ENCODE results near the gene NEO1.
"Not testable (repeated sequence)": the region's sequence is repeated elsewhere in the genome, so short reads cannot be mapped to it uniquely, and the experiment has no call there.

Gene NEO1

DNA sequence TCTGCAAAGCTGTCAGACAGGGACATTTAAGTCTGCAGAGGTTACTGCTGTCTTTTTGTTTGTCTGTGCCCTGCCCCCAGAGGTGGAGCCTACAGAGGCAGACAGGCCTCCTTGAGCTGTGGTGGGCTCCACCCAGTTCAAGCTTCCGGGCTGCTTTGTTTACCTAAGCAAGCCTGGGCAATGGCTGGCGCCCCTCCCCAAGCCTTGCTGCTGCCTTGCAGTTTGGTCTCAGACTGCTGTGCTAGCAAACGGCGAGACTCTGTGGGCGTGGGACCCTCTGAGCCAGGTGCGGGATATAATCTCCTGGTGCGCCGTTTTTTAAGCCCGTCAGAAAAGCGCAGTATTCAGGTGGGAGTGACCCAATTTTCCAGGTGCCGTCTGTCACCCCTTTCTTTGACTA lies 169.2 kb downstream of the NEO1 start:
- DNase-seq (ENCODE audit: low read depth) = not testable (repeated sequence)

DNA sequence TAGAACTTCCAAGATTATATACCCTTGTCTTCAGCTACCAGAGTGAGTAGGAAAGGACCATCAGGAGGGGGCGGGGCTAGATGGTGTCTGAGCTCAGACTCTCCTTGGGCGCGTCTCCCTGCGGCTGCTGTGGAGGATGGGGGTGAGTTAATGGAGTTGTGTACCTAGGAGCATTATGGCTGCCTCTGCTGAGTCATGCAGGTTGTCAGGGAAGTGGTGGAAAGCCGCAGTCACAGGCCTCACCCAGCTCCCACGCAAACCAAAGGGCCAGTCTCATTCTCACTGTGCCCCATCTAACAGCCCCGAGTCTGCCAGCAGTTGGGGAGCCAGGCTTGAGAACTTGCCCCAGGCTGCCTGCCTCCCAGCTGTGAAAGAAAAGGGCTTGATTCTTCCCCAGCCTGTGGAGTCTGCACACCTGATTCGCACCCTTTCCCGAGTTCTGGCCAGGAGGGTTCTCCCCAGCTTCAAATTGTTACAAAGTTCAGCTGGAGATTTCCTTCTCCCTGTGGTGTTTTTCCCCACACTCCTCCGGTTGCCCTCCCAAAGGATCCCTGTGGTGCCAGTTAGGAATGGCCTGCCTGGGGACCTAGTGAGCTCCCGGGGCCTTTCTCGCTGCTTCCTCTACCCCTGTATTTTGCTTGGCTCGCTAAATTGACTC lies 173.2 kb downstream of the NEO1 start:
- DNase-seq (ENCODE audit: low read depth) = no peak

DNA sequence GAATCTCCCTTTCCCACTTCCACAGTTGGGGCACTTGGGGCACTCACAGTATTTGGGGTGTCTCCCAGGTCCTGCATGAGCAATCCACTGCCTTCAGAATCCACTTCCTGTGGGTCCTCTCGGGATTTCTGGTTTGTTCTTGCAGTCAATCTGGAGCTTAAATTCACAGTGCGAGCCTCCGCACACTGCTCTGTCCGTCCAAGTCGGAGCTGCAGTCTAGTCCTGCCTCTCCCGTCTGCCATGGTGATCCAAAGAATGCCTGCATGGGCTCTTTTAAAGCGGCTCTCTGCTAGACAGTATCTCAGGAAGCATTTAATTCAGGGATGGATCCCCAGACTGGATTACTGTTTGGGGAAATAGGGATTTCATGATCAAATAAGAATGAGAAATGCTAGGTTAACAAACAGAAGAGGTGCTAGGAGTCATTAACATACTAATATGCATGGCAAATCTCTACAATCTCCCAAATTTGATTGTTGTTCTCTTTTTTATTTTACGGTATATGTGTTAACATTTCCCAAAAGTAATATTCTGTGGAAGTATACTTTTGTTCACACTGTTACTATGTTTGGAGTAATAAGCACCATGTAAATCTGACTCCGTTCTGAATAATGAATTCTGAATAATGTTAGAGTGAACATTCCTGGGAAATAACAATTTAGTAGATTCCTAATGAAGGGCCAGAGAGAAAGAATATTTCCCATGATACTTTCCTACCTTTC lies 174.0 kb downstream of the NEO1 start:
- DNase-seq (ENCODE audit: low read depth) = no peak

DNA sequence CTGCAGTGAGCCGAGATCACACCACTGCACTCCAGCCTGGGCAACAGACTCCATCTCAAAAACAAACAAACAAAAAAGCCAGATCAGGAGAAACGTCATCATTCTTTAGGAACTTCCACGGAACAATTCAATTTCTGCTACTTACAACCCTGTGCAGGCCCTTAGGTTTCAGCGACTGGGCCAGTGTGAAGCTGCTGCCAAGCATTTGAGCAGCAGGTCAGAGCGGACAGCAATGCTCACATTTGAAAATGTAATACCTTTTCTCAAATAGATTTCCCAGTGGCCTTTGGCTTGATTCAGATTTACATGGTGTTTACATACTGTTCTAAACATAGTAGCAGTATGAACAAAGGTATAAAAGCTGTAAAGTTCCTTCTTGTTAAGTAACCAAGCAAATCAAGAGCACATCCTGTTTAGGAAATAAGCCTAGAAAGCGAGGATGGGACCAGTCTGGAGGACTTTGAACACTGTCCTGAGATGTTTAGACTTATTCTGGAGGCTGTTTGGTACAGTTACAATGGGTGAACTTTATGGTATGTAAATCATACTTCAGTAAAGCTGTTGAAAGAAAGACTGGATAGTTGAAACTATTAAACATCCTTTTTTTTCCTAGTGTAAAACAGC lies 175.3 kb downstream of the NEO1 start:
- no peak for DNase-seq (ENCODE audit: low read depth)

DNA sequence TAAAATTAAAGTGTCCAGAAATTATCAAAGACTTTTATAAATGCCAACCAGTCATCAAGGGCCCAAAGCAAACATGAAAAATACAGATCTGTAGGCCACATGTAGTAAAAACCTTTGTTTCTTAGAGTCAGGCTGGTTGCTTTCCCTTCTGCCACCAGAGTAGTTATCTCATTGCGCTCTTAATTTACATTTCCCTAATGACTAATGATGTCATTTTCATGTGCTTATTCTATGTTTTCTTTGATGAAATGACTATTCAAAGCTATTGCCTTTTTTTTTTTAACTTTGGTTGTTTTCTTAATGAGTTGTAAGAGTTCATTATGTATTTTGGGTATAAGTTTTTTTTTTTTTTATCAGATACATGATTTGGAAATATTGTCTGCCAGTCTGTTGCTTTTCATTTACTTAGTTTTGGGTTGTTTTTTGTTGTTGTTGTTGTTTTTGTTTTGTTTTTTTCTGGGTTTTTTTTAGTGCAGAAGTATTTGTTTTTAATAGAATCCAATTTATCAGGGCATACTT lies 175.9 kb downstream of the NEO1 start:
- DNase-seq (ENCODE audit: low read depth) = no peak

DNA sequence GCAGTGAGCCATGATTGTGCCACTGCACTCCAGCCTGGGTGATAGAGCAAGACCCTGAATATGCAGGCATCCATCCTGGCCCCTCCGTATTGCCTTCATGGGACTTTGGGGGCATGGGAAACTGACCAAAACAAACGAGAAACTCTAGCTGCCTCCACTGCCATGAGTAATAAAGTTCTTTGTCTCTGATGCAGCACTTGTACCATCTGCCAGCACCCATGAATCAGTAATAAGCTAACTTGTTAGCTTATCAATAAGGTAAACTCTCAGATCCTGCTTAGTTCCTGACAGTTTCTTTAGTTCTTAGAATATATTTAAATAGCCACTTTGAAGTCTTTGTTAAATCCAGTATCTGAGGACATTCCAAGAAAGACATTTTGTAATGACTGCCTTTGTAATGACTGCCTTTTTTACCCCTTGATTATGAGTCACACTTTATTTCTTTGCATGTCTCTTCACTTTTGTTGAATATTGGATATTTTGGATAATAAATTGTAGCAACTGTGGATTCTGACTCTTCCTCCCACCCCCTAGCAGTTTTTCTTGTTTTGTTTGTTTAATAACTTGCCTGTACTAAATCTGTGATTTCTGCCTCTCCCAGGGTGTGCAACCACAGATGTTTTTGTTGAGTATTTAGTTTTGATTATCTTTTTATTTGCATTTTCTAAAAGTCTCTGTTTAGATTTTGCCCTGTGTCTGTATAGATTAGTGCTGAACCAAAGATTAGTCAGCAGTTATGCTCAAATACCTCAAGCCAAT lies 179.6 kb downstream of the NEO1 start:
- no peak for DNase-seq (ENCODE audit: low read depth)

DNA sequence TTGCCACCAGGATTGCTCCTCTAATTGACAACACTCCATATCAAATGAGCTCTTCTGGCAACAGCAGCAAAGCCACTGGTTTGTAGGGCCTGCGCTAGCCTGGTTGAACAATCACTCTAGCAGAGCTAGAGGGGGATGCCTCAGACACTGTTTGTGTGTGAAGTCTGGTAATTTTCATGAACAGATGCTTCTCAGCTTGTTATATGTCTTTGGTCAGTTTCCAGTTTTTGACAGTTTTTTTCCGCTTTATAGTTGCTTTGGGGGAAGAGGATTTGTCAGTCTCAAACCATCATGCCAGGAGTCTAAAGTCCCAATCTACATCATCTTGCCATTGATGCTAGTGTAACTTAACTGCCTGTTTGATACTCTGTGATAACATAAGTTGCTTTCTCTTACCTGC lies 180.5 kb downstream of the NEO1 start:
- DNase-seq (ENCODE audit: low read depth) = no peak

DNA sequence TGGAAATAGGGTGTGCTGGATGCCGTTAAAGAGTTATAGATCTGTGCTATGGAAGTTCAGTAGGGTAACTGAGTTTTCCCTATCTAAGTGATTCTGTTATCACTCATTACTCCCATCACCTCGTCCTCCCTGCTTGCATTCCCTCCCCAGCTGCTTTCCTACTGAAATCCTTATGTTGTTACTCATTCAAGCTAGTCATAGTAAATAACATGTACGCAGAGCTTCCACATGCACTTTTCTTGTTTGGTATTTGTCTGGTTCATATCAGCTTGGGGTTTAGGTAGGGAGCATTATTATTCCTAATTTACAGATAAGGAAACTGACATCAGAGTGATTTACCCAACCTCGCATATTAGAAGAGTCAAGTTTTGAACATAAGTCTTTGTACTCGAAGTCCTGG lies 181.4 kb downstream of the NEO1 start:
- DNase-seq (ENCODE audit: low read depth) = no peak

DNA sequence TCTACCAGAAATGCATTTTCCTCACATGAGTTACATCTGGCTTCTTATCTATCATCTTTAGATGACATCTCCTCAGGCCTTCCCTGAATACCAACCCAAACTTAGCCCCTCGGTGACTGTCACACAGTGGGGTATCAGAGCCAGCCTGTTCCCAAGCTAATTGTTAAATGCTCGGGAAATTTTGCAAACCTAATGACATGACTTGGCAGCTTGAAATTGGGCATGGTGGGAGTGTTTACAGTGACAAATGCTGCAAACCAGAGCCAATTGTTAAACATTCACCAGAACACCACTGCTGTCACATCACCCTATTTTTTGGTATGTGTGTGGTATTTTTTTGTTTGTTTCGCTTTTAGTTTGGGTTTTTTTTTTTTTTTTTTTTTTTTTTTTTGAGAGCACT lies 185.6 kb downstream of the NEO1 start:
- no peak for DNase-seq (ENCODE audit: low read depth)

DNA sequence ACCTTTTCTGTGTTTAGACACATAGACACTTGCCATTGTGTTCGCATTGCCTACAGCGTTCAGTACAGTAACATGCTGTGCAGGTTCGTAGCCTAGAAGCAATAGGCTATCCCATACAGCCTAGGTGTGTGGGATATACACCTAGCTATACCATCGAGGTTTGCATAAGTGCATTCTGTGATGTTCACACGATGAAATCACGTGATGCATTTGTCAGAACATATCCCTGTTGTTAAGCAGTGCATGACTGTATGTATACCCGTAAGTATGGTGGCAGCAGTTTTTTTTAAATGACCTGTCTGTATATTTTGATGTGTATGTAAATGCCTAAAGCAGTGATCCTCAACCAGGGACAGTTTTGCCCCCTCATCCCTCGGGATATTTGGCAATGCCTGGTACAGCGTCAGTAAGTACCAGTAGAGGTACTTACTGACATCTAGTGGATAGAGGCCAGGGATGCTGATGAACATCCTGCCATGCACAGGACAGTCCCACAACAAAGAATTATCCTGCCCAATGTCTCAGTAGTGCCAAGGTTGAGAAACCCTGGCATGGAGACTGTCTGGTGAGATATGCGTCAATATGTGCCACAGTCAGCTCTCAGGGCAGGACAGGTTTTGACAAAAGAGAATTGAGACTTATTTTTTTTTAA lies 187.4 kb downstream of the NEO1 start:
- no peak for DNase-seq (ENCODE audit: low read depth)

DNA sequence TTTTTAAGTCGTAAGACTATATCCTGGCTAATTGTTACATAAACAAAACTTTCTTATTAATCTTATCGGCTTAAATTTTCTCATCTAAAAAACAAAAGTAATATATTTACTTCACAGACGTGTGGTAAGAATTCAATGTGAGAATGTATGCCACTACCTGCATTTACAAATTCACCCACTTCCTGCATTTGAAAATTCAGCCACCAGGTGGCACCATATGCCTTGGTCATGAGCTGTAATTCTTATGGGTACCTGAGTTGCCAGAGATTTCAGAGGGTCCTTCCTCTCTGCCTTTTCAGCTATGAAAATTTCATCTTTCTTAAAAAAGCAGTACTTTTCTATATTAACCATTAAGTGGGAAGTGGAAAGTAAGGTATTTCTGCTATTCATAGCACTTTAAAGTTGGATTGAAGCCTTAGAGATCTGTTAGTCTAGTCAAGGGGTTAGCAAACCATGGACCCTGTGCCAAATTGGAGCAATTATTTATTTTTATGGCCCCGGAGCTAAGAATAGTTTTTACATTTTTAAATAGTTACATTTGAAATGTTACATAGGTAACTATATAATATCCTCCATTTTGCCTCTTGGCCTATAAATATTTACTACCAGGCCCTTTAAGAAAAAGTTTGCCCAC lies 188.7 kb downstream of the NEO1 start:
- peak; percentile 50 for DNase-seq (ENCODE audit: low read depth)

DNA sequence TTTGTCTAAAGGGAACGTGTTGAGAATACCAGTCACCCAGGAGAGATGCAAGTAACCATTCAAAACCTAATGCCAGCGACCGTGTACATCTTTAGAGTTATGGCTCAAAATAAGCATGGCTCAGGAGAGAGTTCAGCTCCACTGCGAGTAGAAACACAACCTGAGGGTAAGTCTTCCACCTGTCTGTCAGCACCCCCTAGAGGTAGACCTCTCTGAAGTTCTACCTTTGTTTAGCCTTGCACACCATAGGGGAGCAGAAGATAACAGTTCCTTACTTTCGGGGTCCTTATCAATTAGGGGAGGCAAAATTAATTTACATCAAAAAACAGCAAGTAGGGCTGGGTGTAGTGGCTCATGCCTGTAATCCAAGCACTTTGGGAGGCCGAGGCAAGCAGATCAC lies 192.1 kb downstream of the NEO1 start:
- DNase-seq (ENCODE audit: low read depth) = no peak

DNA sequence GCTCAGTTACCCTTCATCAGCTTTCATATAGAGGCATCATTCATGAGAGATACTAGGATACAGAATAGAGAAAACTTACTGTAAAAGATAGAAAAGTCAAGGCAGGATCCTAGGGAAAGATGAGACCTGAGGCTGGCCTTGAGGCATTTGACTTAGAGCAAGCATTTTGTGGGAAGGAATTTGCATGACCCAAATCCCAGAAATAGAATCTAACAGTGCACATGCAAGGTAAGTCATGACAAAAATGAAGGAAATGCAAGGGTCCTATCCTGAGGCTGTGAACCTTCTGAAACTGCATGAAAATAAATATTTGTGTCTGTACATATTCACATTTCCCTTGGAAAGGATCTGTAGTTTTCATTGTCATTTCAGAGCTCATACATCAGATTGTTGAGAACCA lies 194.2 kb downstream of the NEO1 start:
- no peak for DNase-seq (ENCODE audit: low read depth)

DNA sequence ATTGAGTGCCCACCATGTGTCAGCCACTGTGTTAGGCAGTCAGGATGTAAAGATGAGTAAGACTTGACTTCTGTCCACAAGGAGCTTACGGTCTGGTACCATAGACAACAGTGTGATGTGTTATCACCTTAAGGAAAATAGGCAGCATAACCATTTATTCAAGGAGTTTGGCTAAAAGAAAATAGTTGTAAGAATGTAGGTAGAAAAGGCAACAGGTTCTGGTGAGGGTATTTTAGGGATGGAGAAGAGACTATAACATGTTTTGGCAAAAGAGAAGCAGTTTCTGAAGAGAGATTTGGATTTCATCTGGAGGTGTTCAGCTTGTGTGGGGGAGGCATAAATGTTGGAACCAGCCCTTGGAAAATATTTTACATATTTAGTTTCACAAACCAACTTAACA lies 194.6 kb downstream of the NEO1 start:
- DNase-seq (ENCODE audit: low read depth) = no peak

DNA sequence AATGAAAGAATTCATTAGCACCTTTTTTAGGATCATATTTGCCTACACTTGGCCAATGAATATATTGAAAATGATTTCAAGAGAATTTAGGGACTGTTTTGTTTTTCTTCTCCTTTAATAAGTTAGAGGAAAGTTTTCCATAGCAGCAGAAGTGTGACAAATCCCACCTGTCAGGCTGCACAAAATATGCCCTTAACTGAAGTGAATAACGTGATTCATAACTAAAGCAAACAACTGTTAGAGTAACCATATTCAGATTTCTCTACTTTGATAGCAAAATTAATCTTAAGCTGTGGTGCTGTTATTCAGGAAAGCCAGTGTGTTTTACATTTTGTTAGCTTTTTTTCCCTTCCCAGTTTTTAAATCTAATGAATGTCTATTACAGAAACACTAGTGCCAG lies 195.1 kb downstream of the NEO1 start:
- no peak for DNase-seq (ENCODE audit: low read depth)

DNA sequence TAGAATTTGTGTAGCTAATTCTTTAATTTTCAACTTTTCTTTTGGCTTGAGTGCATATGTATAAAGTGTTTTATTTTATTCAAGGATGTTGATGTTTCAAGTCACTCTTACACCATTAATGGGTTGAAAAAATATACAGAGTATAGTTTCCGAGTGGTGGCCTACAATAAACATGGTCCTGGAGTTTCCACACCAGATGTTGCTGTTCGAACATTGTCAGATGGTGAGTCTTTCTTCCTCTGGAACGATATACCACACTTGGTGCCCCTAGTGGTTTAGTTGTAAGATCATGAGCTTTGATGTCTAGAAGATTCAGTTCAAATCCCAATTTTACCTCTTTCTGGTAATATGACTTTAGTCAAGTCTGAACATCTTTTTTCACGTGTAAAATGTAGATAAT lies 197.2 kb downstream of the NEO1 start:
- no peak for DNase-seq (ENCODE audit: low read depth)

DNA sequence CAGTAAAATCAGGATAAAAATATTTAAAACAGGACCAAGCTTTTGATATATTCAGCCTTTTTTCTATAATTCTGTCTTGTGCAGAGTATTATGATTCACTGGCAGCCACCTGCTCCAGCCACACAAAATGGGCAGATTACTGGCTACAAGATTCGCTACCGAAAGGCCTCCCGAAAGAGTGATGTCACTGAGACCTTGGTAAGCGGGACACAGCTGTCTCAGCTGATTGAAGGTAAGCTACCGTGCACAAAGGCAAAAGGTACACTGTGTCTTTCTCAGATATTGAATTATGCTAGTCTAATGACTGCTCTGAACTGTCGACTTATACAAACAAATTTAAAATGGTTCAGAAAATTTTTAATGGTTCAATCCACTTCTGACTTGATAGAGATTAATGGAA lies 202.3 kb downstream of the NEO1 start:
- DNase-seq (ENCODE audit: low read depth) = no peak

DNA sequence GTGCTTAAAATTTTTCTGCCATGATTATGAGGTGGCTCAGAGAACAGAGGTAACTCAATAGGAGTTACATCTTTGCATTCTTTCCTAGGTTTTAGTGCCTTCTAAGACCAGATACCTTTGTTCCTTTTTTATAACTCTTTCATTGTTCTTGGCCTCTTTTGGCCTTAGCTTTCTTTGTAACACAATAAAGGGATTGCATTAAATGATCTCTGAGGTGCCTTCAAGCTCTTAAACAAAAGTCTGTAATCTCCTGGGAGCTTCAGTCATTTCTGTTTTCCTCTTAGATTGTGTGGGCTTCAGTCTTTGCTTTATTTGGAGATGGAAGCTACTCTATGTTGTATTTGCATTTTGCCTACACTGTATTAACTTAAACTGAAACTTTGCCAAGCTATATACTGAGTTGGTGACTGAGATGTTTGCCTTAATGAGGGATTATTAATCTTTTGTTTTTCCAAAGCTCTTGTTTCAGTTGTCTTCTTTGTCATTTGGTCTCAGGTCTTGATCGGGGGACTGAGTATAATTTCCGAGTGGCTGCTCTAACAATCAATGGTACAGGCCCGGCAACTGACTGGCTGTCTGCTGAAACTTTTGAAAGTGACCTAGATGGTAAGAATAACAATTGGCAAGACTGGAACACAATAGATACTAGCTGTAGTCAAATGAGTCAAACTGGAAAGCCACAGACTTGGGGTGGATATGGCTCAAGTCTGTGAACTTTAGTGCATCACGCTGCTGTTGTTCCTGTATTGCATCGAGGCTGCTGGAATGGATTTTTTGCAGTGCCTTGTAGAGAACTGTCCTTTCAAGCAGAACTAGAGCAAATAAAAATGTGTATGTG lies 206.2 kb downstream of the NEO1 start:
- DNase-seq (ENCODE audit: low read depth) = no peak

DNA sequence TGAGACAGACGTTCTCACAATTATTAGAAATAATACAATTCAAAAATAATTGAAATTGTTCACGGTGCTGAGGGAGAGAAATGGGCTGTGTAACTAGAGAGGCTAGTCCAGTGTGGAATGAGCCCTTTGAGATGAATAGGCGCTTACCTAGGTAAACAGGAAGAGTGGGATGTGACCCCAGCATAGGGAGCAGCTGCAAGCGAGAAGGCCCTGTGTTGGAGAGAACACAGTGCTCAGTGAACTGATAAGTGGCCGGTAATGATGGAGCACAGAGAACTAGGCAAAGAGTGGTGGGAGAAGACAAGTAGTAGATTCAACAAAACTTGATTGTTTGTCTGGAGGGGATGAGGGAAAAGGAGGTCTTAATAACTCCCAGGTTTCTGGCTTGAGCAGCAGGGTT lies 212.6 kb downstream of the NEO1 start:
- DNase-seq (ENCODE audit: low read depth) = no peak

DNA sequence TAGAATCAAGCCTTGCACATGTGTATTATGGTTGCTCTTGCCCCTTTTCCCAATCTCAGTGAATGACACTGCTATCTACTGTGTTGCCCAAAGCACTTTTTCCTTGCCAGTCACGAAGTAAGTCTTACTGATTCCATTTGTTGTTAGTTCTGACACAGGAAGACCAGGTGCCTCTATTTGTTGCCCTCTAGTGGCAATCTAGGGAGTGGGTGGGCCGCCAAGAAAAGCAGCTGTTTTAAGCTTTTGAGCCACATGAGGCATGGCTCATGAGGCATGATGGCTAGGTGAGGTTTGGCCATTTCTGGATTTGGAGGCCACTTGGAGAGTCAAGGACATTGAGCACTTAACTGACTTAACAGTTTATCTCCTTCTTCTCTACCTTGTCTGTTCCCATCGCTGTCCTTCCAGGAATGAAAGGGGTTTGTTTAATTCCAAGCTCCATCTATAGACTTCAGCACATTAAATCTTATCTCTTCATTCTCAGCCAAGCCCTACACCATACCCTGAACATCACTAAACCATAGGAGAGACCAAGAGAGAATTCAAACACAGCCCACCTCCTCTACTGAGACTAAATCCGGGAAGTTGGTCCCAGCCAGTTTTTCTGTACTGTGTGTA lies 213.4 kb downstream of the NEO1 start:
- peak; percentile 26 for DNase-seq (ENCODE audit: low read depth)

Measured in fibroblast of the conjunctiva (primary cell).